Naive B cell (primary cell): ENCODE results near the gene BMP8A. TPM values are rescaled to one million over a fixed set of nuclear protein-coding genes. Genes with fewer than 3 reads are reported as not detected.
"Not testable (repeated sequence)": the region's sequence is repeated elsewhere in the genome, so short reads cannot be mapped to it uniquely, and the experiment has no call there.

Experiments used
- ATAC-seq, 2 donors: fragments of 150-1000 bp; cut with Tn5 transposase; 2 replicates each; pipeline ENCODE4 v1.10.0; 2021; ENCODE audit warnings: low read depth in 2 of 2, mild to moderate bottlenecking in 2 of 2, moderate library complexity in 2 of 2
- DNase-seq: peaks from one replicate; pipeline ENCODE4 v3.0.0; 2022
- H3K27ac Mint-ChIP-seq, 6 donors: one replicate each; pipeline ENCODE4 v1.8.0; 2020 to 2022; ENCODE audit warnings: mild to moderate bottlenecking in 6 of 6, mixed read lengths in 6 of 6, moderate library complexity in 5 of 6, inconsistent platforms in 2 of 6
- H3K27me3 Mint-ChIP-seq, 3 donors: one replicate each; pipeline ENCODE4 v1.8.0; 2021 to 2022; ENCODE audit warnings: mixed read lengths in 3 of 3, mild to moderate bottlenecking in 1 of 3
- H3K36me3 Mint-ChIP-seq, 2 donors: one replicate each; pipeline ENCODE4 v1.8.0; 2020 to 2022; ENCODE audit warnings: mixed read lengths in 2 of 2, inconsistent platforms in 1 of 2, mild to moderate bottlenecking in 1 of 2
- H3K4me1 Mint-ChIP-seq, 3 donors: one replicate each; pipeline ENCODE4 v1.8.0; 2020 to 2022; ENCODE audit warnings: mixed read lengths in 3 of 3, inconsistent platforms in 1 of 3, mild to moderate bottlenecking in 1 of 3, moderate library complexity in 1 of 3
- H3K4me3 Mint-ChIP-seq, 8 donors: one replicate each; pipeline ENCODE4 v1.8.0; 2020 to 2022; ENCODE audit warnings: mild to moderate bottlenecking in 8 of 8, mixed read lengths in 8 of 8, moderate library complexity in 8 of 8, inconsistent platforms in 2 of 8
- H3K9me3 Mint-ChIP-seq, 7 donors: one replicate each; pipeline ENCODE4 v1.8.0; 2020 to 2022; ENCODE audit warnings: mixed read lengths in 7 of 7, mild to moderate bottlenecking in 5 of 7, inconsistent platforms in 2 of 7, moderate library complexity in 1 of 7
- polyA plus RNA-seq, 6 donors: library from polyadenylated mRNA; unstranded; fragments of 300-500 nt; fragmentation: Illumina TruSeq; gene quantifications; one replicate each; pipeline ENCODE4 v1.2.3, GENCODE V29; 2021; ENCODE audit warnings: low read depth in 6 of 6

BMP8A gene
- polyA plus RNA-seq, 6 donors from 2014 or later: 0.95 to 1.3 TPM; not detected in 4

- H3K9me3 Mint-ChIP-seq, DNase-seq, H3K36me3 Mint-ChIP-seq, ATAC-seq, H3K27me3 Mint-ChIP-seq, H3K4me1 Mint-ChIP-seq, H3K27ac Mint-ChIP-seq: not testable (repeated sequence)
- H3K4me3 Mint-ChIP-seq: peak overlapping the region in 3 of 8 donors; percentile 54 to 74 (median 65)
Measured at GRCh38 chr1:39516841-39517240, 25.4 kb downstream of the BMP8A start.

- DNase-seq, H3K4me3 Mint-ChIP-seq, H3K36me3 Mint-ChIP-seq, H3K4me1 Mint-ChIP-seq, H3K27me3 Mint-ChIP-seq, H3K27ac Mint-ChIP-seq, H3K9me3 Mint-ChIP-seq, ATAC-seq: not testable (repeated sequence)
Measured at GRCh38 chr1:39517936-39518335, 26.5 kb downstream of the BMP8A start.

GRCh38 chr1:39519376-39519775 is 27.9 kb downstream of the BMP8A start:
- not testable (repeated sequence) for H3K9me3 Mint-ChIP-seq, H3K27ac Mint-ChIP-seq, DNase-seq, ATAC-seq, H3K4me3 Mint-ChIP-seq, H3K36me3 Mint-ChIP-seq, H3K27me3 Mint-ChIP-seq
- H3K4me1 Mint-ChIP-seq: peaks cover 5 to 16% (median 9%) of the 10 kb centered on the region in 3 donors

- H3K27me3 Mint-ChIP-seq, DNase-seq, H3K9me3 Mint-ChIP-seq, H3K36me3 Mint-ChIP-seq, ATAC-seq, H3K4me3 Mint-ChIP-seq: not testable (repeated sequence)
- Mint-ChIP-seq H3K4me1 (peaks cover 22 to 37% (median 23%) of the 10 kb centered on the region in 3 donors), H3K27ac (peak overlapping the region in 1 of 6 donors; percentile 67)
Measured at GRCh38 chr1:39522221-39522620, 30.8 kb downstream of the BMP8A start.

GRCh38 chr1:39522661-39523567 is 31.5 kb downstream of the BMP8A start:
- Mint-ChIP-seq H3K27ac (peak overlapping the region in 2 of 6 donors; percentile 67 to 86), H3K36me3 (no peaks in the 10 kb centered on the region), H3K4me1 (peaks cover 22 to 37% (median 23%) of the 10 kb centered on the region in 3 donors), H3K4me3 (no peak overlapping the region), H3K9me3 (no peaks in the 10 kb centered on the region), H3K27me3 (no peaks in the 10 kb centered on the region)
- DNase-seq (no peak), ATAC-seq (no peak)

GRCh38 chr1:39524171-39524570 is 32.7 kb downstream of the BMP8A start:
- H3K36me3 Mint-ChIP-seq: no peaks in the 10 kb centered on the region
- DNase-seq: no peak
- peak overlapping the region in 5 of 8 donors; percentile 2 to 82 (median 33) for H3K4me3 Mint-ChIP-seq
- no peak for ATAC-seq
- H3K9me3 Mint-ChIP-seq: no peaks in the 10 kb centered on the region
- H3K27ac Mint-ChIP-seq: peak overlapping the region in 3 of 6 donors; percentile 50 to 67 (median 54)
- no peaks in the 10 kb centered on the region for H3K27me3 Mint-ChIP-seq
- peaks cover 22 to 37% (median 23%) of the 10 kb centered on the region in 3 donors for H3K4me1 Mint-ChIP-seq

GRCh38 chr1:39524591-39525365 is 33.3 kb downstream of the BMP8A start:
- DNase-seq: no peak
- Mint-ChIP-seq H3K4me3 (peak overlapping the region in 6 of 8 donors; percentile 16 to 82 (median 46)), H3K4me1 (peaks cover 22 to 37% (median 23%) of the 10 kb centered on the region in 3 donors), H3K9me3 (no peaks in the 10 kb centered on the region), H3K27ac (peak overlapping the region in 4 of 6 donors; percentile 50 to 91 (median 72)), H3K36me3 (no peaks in the 10 kb centered on the region), H3K27me3 (no peaks in the 10 kb centered on the region)
- no peak for ATAC-seq

- peak overlapping the region in 7 of 8 donors; percentile 32 to 79 (median 63) for H3K4me3 Mint-ChIP-seq
- DNase-seq (peak; percentile 63), ATAC-seq (peak; percentile 99)
- no peaks in the 10 kb centered on the region for H3K36me3 Mint-ChIP-seq
- no peaks in the 10 kb centered on the region for H3K27me3 Mint-ChIP-seq
- peak overlapping the region; percentile 50 to 93 (median 81) for H3K27ac Mint-ChIP-seq
- peaks cover 22 to 37% (median 23%) of the 10 kb centered on the region in 3 donors for H3K4me1 Mint-ChIP-seq
- H3K9me3 Mint-ChIP-seq: no peaks in the 10 kb centered on the region
Measured at GRCh38 chr1:39525366-39526165, 34.1 kb downstream of the BMP8A start.

GRCh38 chr1:39526466-39527189 is 35.2 kb downstream of the BMP8A start:
- Mint-ChIP-seq H3K4me1 (peaks cover 22 to 37% (median 23%) of the 10 kb centered on the region in 3 donors), H3K27ac (peak overlapping the region in 2 of 6 donors; percentile 7 to 66), H3K4me3 (peak overlapping the region in 1 of 8 donors; percentile 79), H3K27me3 (no peaks in the 10 kb centered on the region), H3K9me3 (no peaks in the 10 kb centered on the region), H3K36me3 (no peaks in the 10 kb centered on the region)
- DNase-seq: no peak
- ATAC-seq: no peak

- not testable (repeated sequence) for ATAC-seq, H3K9me3 Mint-ChIP-seq, H3K27me3 Mint-ChIP-seq, H3K4me3 Mint-ChIP-seq, DNase-seq, H3K36me3 Mint-ChIP-seq, H3K27ac Mint-ChIP-seq
- peaks cover 22 to 37% (median 23%) of the 10 kb centered on the region in 3 donors for H3K4me1 Mint-ChIP-seq
Measured at GRCh38 chr1:39527190-39527579, 35.7 kb downstream of the BMP8A start.

GRCh38 chr1:39528082-39528481 is 36.6 kb downstream of the BMP8A start:
- H3K4me3 Mint-ChIP-seq: no peak overlapping the region

GRCh38 chr1:39529901-39530535 is 38.6 kb downstream of the BMP8A start:
- Mint-ChIP-seq H3K9me3 (no peaks in the 10 kb centered on the region), H3K4me3 (no peak overlapping the region), H3K27me3 (no peaks in the 10 kb centered on the region), H3K4me1 (peaks cover 11 to 17% (median 11%) of the 10 kb centered on the region in 3 donors), H3K36me3 (peaks cover 0 to 5% of the 10 kb centered on the region in 2 donors), H3K27ac (no peak overlapping the region)
- no peak for DNase-seq
- no peak for ATAC-seq

More at GRCh38 chr1:39528082-39528481, 36.6 kb downstream of the BMP8A start:
- ATAC-seq: no peak
- Mint-ChIP-seq H3K4me1 (peaks cover 22 to 36% (median 23%) of the 10 kb centered on the region in 3 donors), H3K27me3 (no peaks in the 10 kb centered on the region), H3K9me3 (no peaks in the 10 kb centered on the region), H3K36me3 (peaks cover 0 to 5% of the 10 kb centered on the region in 2 donors), H3K27ac (peak overlapping the region in 1 of 6 donors; percentile 12)
- no peak for DNase-seq
